HG02973 (cell line): Measurements from ENCODE around the gene RSKR.
"Not testable (repeated sequence)": the region's sequence is repeated elsewhere in the genome, so short reads cannot be mapped to it uniquely, and the experiment has no call there.

Experiments used
- ATAC-seq: cut with Tn5 transposase; IDR thresholded peaks from one replicate; pipeline ENCODE4 v1.9.1; 2021; ENCODE audit warnings: moderate library complexity; ENCODE audit not compliant: unreplicated experiment

RSKR gene

GRCh38 chr17:28579526-28579925 lies 34.5 kb downstream of the RSKR start:
- no peak for ATAC-seq

- ATAC-seq: no peak
Observed at GRCh38 chr17:28578246-28579195, 35.5 kb downstream of the RSKR start.

GRCh38 chr17:28577466-28577824 lies 36.5 kb downstream of the RSKR start:
- no peak for ATAC-seq

- ATAC-seq: peak; percentile 74
Observed at GRCh38 chr17:28576758-28577465, 37.1 kb downstream of the RSKR start, which contains the start of gene ALDOC. Gene ALDOC (minus strand): TSS chr17:28576895. CDS start chr17:28575532, 1,363 bp downstream.

GRCh38 chr17:28576016-28576415 lies 38.0 kb downstream of the RSKR start:
- not testable (repeated sequence) for ATAC-seq

- no peak for ATAC-seq
Observed at GRCh38 chr17:28575126-28575795, 38.7 kb downstream of the RSKR start.

GRCh38 chr17:28574526-28574925 lies 39.5 kb downstream of the RSKR start:
- ATAC-seq: no peak

GRCh38 chr17:28573966-28574480 lies 40.0 kb downstream of the RSKR start:
- ATAC-seq: no peak

- ATAC-seq: no peak
Observed at GRCh38 chr17:28573521-28573920, 40.5 kb downstream of the RSKR start.

- ATAC-seq: no peak
Observed at GRCh38 chr17:28573040-28573380, 41.0 kb downstream of the RSKR start.

- ATAC-seq: no peak
Observed at GRCh38 chr17:28572259-28573039, 41.5 kb downstream of the RSKR start.

GRCh38 chr17:28571361-28572122 lies 42.4 kb downstream of the RSKR start, which contains the start of gene PIGS:
Gene PIGS (minus strand): TSS chr17:28571524. CDS start chr17:28571496, 28 bp downstream.
- ATAC-seq: peak; percentile 62

- ATAC-seq: peak; percentile 24
Observed at GRCh38 chr17:28570716-28571360, 43.1 kb downstream of the RSKR start.

- no peak for ATAC-seq
Observed at GRCh38 chr17:28569446-28569845, 44.5 kb downstream of the RSKR start.

GRCh38 chr17:28567604-28568003 lies 46.4 kb downstream of the RSKR start:
- no peak for ATAC-seq

- ATAC-seq: no peak
Observed at GRCh38 chr17:28563475-28563874, 50.5 kb downstream of the RSKR start.
